Kidney (tissue), 14 donors: ENCODE measurements around the gene ITGB4. TPM values are rescaled to one million over a fixed set of nuclear protein-coding genes. Genes with fewer than 3 reads are reported as not detected.

ENCODE experiments used
- DNase-seq, 5 donors: peaks; one replicate each; pipeline ENCODE4 v3.0.0-alpha.2; 2013 to 2020
- FAIRE-seq: peaks from 2 replicates; lab custom pipeline; 2012; peaks lifted over from hg19 to GRCh38; lab: Jason Lieb, UNC
- H3K27ac ChIP-seq, 2 donors: one replicate each; pipeline ENCODE4 v1.7.0; 2013; ENCODE audit warnings: low read depth in 2 of 2, low read length in 2 of 2, inconsistent platforms in 1 of 2
- H3K27me3 ChIP-seq: one replicate; pipeline ENCODE4 v1.7.1; 2013; ENCODE audit warnings: low read length, inconsistent platforms; ENCODE audit not compliant: control insufficient read depth, insufficient read depth
- H3K36me3 ChIP-seq, 3 donors: one replicate each; pipeline versions ENCODE4 v1.7.0 to v1.7.1; 2013; ENCODE audit warnings: low read length in 3 of 3, control low read depth in 1 of 3, inconsistent platforms in 1 of 3; ENCODE audit not compliant: insufficient read depth in 3 of 3, control insufficient read depth in 2 of 3
- H3K4me1 ChIP-seq, 3 donors: one replicate each; pipeline versions ENCODE4 v1.7.0 to v1.7.1; 2013; ENCODE audit warnings: low read length in 3 of 3, inconsistent platforms in 1 of 3, low read depth in 1 of 3; ENCODE audit not compliant: control insufficient read depth in 2 of 3, insufficient read depth in 2 of 3
- H3K4me3 ChIP-seq, 3 donors: one replicate each; pipeline versions ENCODE4 v1.7.0 to v1.8.1; 2013; ENCODE audit warnings: low read length in 3 of 3, control low read depth in 1 of 3, inconsistent platforms in 1 of 3
- H3K9ac ChIP-seq, 3 donors: one replicate each; pipeline versions ENCODE4 v1.7.0 to v1.7.1; 2013; ENCODE audit warnings: low read length in 3 of 3, control low read depth in 1 of 3, inconsistent platforms in 1 of 3
- H3K9me3 ChIP-seq, 3 donors: one replicate each; pipeline versions ENCODE4 v1.7.0 to v1.7.1; 2013; ENCODE audit warnings: low read length in 3 of 3, control low read depth in 1 of 3, inconsistent platforms in 1 of 3; ENCODE audit not compliant: control insufficient read depth in 2 of 3, insufficient read depth in 1 of 3
- CTCF ChIP-seq: IDR thresholded peaks from 3 replicates; pipeline ENCODE4 v1.5.1; 2012; ENCODE audit warnings: mild to moderate bottlenecking, moderate library complexity, borderline replicate concordance; ENCODE audit not compliant: insufficient read depth; ENCODE audit errors: extremely low read depth
- intact Hi-C: fragments of 100-400 bp; cut with DNase I; formaldehyde crosslinking; loops from one replicate; pipeline ENCODE4 v1.11.1; 2022
- polyA plus RNA-seq: library from polyadenylated mRNA; stranded (reverse); fragments of 350-450 nt; fragmentation: Illumina TruSeq; extraction: RNeasy Lipid Tissue Mini Kit (QIAGEN cat#74804); gene quantifications from one replicate; pipeline ENCODE4 v1.2.3, GENCODE V29; 2014; ENCODE audit warnings: low read depth, low replicate concordance; ENCODE audit not compliant: insufficient read depth
- total RNA-seq: library from RNA; stranded (reverse); fragmentation: NEBNext Ultra II Directional; extraction: Animal tissue kit (Norgen Biotek cat#: 25700); gene quantifications from one replicate; pipeline ENCODE4 v1.2.1, GENCODE V29; 2021
- donor health status: control.
- donor health status: control.
- donor health status: control.
- donor health status: control.
- donor health status: control.
- donor health status: DM: yes; HTN: yes; CAD: no.
- donor health status: Normal renal cell carcinoma (clear cell type).

The ITGB4 gene
- total and polyA plus RNA-seq, 2 donors from 2014 or later = 15.7 to 149 TPM

- Histone ChIP-seq H3K27me3 (no peaks in the 10 kb centered on the region), H3K36me3 (peaks cover 3 to 7% (median 5%) of the 10 kb centered on the region in 3 donors), H3K9ac (peak overlapping the region; percentile 6 to 99 (median 40)), H3K4me3 (peak overlapping the region in 2 of 3 donors; percentile 4 to 25), H3K27ac (peak overlapping the region; percentile 100), H3K9me3 (peaks cover 0 to 2% (median 0%) of the 10 kb centered on the region in 3 donors), H3K4me1 (peaks cover 13 to 20% (median 14%) of the 10 kb centered on the region in 3 donors)
- peak in 2 of 5 donors; percentile 90 to 91 for DNase-seq
- no peak for FAIRE-seq
- intact Hi-C loops = no loop called here
- TF ChIP-seq CTCF = peak; percentile 65
Observed at GRCh38 chr17:75783069-75783783, 62.0 kb downstream of the ITGB4 start.

- Histone ChIP-seq H3K9ac (peak overlapping the region; percentile 17 to 99 (median 43)), H3K27ac (peak overlapping the region; percentile 100), H3K4me3 (peak overlapping the region; percentile 52 to 86 (median 63)), H3K36me3 (no peaks in the 10 kb centered on the region), H3K4me1 (peaks cover 13 to 20% (median 14%) of the 10 kb centered on the region in 3 donors), H3K27me3 (no peaks in the 10 kb centered on the region), H3K9me3 (peaks cover 0 to 2% (median 0%) of the 10 kb centered on the region in 3 donors)
- DNase-seq = peak in 3 of 5 donors; percentile 70 to 83 (median 83)
- TF ChIP-seq CTCF = no peak
- intact Hi-C loops = no loop called here
- FAIRE-seq = no peak
Observed at GRCh38 chr17:75783803-75784472, 62.7 kb downstream of the ITGB4 start.

GRCh38 chr17:75784473-75785015, 63.3 kb downstream of the ITGB4 start, which contains the start of gene UNK:
Gene UNK, plus strand, starts transcription at chr17:75784806. Its CDS starts 75 bp downstream, at chr17:75784881.
- Histone ChIP-seq H3K4me1 (peaks cover 13 to 20% (median 14%) of the 10 kb centered on the region in 3 donors), H3K36me3 (no peaks in the 10 kb centered on the region), H3K9me3 (peaks cover 0 to 2% (median 0%) of the 10 kb centered on the region in 3 donors), H3K4me3 (peak within 1 kb of the TSS; percentile 84 to 90 (median 86)), H3K9ac (peak within 1 kb of the TSS; percentile 90 to 99 (median 99)), H3K27me3 (no peaks in the 10 kb centered on the region), H3K27ac (peak within 1 kb of the TSS; percentile 100)
- TF ChIP-seq CTCF = no peak
- FAIRE-seq (no peak), DNase-seq (peak; percentile 99 to 100 (median 99))
- intact Hi-C loops = no loop called here
